ENCODE data around the gene REPIN1.

REPIN1 gene

DNA sequence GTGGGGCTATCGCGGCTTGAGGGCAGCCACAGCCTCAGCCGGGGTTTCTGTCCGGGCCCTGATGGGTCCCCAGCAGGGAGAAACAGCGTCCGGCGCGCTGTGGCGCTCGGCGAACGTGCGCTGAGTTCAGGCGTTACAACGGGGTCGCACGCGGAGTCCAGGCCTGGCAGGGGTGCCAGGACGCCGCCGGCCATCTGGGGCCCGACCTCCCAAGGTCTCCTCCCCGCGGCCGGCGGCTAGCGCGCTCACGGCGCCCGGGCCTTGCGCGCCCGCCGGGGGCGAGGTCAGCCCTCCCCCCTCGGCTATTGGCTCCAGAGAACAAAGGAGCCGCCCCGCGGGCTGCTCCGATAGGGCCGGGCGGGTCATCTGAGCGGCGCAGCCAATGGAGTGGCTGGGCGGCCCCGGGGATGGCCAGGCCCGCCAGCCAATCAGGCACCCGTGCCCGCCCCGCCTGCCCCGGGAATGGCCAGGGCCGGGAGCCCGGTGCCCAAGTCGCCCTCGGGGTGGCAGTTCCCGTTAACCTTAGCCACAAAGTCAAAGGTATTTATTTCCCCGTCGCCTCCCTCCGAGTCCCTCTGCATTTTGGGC lies 10.3 kb downstream of the REPIN1 start, which contains the start of gene ZNF775:
ZNF775 (plus strand) TSS at position 478 of the 588 bp plus-strand sequence. CDS start 9,141 bp downstream, outside the sequence.
- peak within 1 kb of the TSS; percentile 79 for H3K4me3 ChIP-seq (ENCODE audit: low read depth, low read length, poor library complexity, severe bottlenecking)
- TF ChIP-seq, protein P1, sequence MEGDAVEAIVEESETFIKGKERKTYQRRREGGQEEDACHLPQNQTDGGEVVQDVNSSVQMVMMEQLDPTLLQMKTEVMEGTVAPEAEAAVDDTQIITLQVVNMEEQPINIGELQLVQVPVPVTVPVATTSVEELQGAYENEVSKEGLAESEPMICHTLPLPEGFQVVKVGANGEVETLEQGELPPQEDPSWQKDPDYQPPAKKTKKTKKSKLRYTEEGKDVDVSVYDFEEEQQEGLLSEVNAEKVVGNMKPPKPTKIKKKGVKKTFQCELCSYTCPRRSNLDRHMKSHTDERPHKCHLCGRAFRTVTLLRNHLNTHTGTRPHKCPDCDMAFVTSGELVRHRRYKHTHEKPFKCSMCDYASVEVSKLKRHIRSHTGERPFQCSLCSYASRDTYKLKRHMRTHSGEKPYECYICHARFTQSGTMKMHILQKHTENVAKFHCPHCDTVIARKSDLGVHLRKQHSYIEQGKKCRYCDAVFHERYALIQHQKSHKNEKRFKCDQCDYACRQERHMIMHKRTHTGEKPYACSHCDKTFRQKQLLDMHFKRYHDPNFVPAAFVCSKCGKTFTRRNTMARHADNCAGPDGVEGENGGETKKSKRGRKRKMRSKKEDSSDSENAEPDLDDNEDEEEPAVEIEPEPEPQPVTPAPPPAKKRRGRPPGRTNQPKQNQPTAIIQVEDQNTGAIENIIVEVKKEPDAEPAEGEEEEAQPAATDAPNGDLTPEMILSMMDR (IDR thresholded peaks at IDR 0.05; ENCODE audit: low read length): no peak
- TF ChIP-seq EZH2 (IDR thresholded peaks at IDR 0.05; ENCODE audit: borderline replicate concordance, low read length): no peak
- peaks cover 7% of the 10 kb centered on the region for H3K36me3 ChIP-seq (ENCODE audit: insufficient read depth, low read length)
- H3K27ac ChIP-seq (ENCODE audit: low read depth, low read length, poor library complexity, severe bottlenecking): peak within 1 kb of the TSS; percentile 73
- no peaks in the 10 kb centered on the region for H4K20me1 ChIP-seq (ENCODE audit: insufficient read depth, low read length)
- no peaks in the 10 kb centered on the region for H3K27me3 ChIP-seq (ENCODE audit: insufficient read depth, low read length)
- H3K9me2 ChIP-seq (ENCODE audit: low read depth, low read length): no peaks in the 10 kb centered on the region
- H3K79me2 ChIP-seq (ENCODE audit: insufficient read depth, low read length): no peaks in the 10 kb centered on the region
- H3K9ac ChIP-seq (ENCODE audit: low read length): peak within 1 kb of the TSS; percentile 76
- H3K9me3 ChIP-seq (ENCODE audit: low read length): no peaks in the 10 kb centered on the region
- H3F3A ChIP-seq (ENCODE audit: insufficient read depth, low read length): 0 out of 2 replicates have a peak, but pooled peaks cover 5% of the 10 kb centered on the region
- no peak within 1 kb of the TSS for H2AFZ ChIP-seq (ENCODE audit: low read length)
- H3K4me2 ChIP-seq (ENCODE audit: low read length): peak within 1 kb of the TSS; percentile 77
- H3K4me1 ChIP-seq (ENCODE audit: insufficient read depth, low read length, severe bottlenecking): peaks cover 73% of the 10 kb centered on the region

DNA sequence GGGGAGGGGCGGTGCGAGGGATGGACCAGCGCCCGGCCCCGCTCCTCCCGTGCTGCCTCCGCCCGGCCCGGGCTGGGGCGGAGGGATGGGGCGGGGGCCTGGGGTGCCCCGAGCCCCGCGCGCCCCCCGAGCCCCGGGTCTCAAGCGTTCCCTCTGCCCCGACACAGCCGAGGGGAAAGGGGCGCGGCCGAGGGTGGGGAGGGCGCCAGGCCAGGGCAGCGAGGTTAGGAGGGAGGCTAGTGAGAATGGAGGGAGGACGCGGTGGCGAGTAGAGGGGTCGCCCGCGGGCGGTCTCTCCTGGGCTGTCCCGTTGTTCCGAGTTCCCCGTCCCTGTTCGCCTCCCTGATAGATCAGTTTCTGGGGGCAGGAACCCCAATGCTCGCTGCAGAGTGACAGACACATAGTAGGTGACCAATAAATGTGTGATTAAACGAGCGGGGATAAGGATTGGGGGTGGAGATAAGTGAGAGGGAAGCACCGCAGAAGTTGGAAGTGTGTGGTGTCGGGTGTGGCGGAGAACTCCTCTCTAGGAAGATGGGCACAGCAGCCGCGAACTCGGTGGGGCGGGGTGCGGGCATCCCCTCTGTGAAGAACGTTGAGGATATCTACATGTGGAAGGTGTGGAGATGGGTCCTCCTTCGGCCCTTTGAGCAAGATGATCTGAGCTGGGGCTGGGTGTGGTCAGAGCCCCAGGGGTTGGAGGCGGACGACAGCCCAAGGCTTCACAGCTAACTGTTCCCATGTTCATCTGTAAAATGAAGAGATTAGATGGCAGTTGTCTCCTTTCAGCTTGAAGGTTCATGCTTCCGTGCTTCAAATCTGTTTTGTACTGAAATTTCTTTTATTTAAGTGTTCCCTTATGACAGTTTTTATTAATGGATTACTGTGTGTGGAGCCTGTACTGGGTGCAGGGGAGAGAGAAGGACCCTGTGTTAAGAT lies 11.1 kb downstream of the REPIN1 start:
- Histone ChIP-seq H3K36me3 (ENCODE audit: insufficient read depth, low read length) (no peaks in the 10 kb centered on the region; the same call in 1 of the 2 replicates), H3K79me2 (ENCODE audit: insufficient read depth, low read length) (no peaks in the 10 kb centered on the region), H3K9ac (ENCODE audit: low read length) (peak overlapping the region; percentile 76), H3K27ac (ENCODE audit: low read depth, low read length, poor library complexity, severe bottlenecking) (peak overlapping the region; percentile 4), H3K9me2 (ENCODE audit: low read depth, low read length) (no peaks in the 10 kb centered on the region), H3K27me3 (ENCODE audit: insufficient read depth, low read length) (no peaks in the 10 kb centered on the region), H3K9me3 (ENCODE audit: low read length) (no peaks in the 10 kb centered on the region), H3F3A (ENCODE audit: insufficient read depth, low read length) (0 out of 2 replicates have a peak, but pooled peaks cover 5% of the 10 kb centered on the region), H3K4me3 (ENCODE audit: low read depth, low read length, poor library complexity, severe bottlenecking) (peak overlapping the region; percentile 79), H2AFZ (ENCODE audit: low read length) (no peak overlapping the region), H4K20me1 (ENCODE audit: insufficient read depth, low read length) (no peaks in the 10 kb centered on the region), H3K4me1 (ENCODE audit: insufficient read depth, low read length, severe bottlenecking) (peaks cover 76% of the 10 kb centered on the region), H3K4me2 (ENCODE audit: low read length) (peak overlapping the region; percentile 77)
- no peak for TF ChIP-seq EZH2 (IDR thresholded peaks at IDR 0.05; ENCODE audit: borderline replicate concordance, low read length)
- TF ChIP-seq, protein P1 (IDR thresholded peaks at IDR 0.05; ENCODE audit: low read length): peak; percentile 9; the same call in 1 of the 2 replicates

DNA sequence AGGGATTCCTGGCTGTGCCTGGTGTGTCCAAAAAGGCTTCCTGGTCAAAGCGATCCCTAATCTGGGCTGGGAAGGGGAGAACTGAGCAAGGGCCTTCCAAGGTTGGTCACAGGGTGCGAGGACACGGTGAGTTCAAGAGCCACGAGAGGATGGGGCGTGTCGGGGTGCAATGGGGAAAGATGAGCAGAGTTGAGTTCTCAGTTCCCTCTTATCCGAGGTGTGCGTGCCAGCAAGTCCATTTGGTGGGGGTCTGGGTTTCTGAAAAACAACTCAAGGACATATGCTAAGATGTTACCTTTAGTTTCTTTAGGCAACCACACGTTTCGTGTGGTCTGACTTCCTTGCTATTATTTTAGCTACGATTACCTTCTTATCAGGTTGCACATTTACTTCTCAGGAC lies 11.8 kb downstream of the REPIN1 start:
- no peak for TF ChIP-seq EZH2 (IDR thresholded peaks at IDR 0.05; ENCODE audit: borderline replicate concordance, low read length)
- TF ChIP-seq, protein P1 (IDR thresholded peaks at IDR 0.05; ENCODE audit: low read length): no peak
- H3K27me3 ChIP-seq (ENCODE audit: insufficient read depth, low read length): no peaks in the 10 kb centered on the region
- peak overlapping the region; percentile 79 for H3K4me3 ChIP-seq (ENCODE audit: low read depth, low read length, poor library complexity, severe bottlenecking)
- H3K4me2 ChIP-seq (ENCODE audit: low read length): peak overlapping the region; percentile 77
- H3K27ac ChIP-seq (ENCODE audit: low read depth, low read length, poor library complexity, severe bottlenecking): peak overlapping the region; percentile 4
- no peaks in the 10 kb centered on the region for H3K79me2 ChIP-seq (ENCODE audit: insufficient read depth, low read length)
- peaks cover 76% of the 10 kb centered on the region for H3K4me1 ChIP-seq (ENCODE audit: insufficient read depth, low read length, severe bottlenecking)
- peak overlapping the region; percentile 2; the same call in 1 of the 2 replicates for H3K9ac ChIP-seq (ENCODE audit: low read length)
- H4K20me1 ChIP-seq (ENCODE audit: insufficient read depth, low read length): no peaks in the 10 kb centered on the region
- no peaks in the 10 kb centered on the region for H3K9me3 ChIP-seq (ENCODE audit: low read length)
- no peak overlapping the region for H2AFZ ChIP-seq (ENCODE audit: low read length)
- no peaks in the 10 kb centered on the region for H3K36me3 ChIP-seq (ENCODE audit: insufficient read depth, low read length)
- H3F3A ChIP-seq (ENCODE audit: insufficient read depth, low read length): 0 out of 2 replicates have a peak, but pooled peaks cover 5% of the 10 kb centered on the region
- no peaks in the 10 kb centered on the region for H3K9me2 ChIP-seq (ENCODE audit: low read depth, low read length)
